Vagina (tissue), 2 donors: Measurements from ENCODE around the gene DCDC2C. TPM values are rescaled to one million over a fixed set of nuclear protein-coding genes. Genes with fewer than 3 reads are reported as not detected.
A peak's percentile ranks its signal among the peaks of the same experiment; 100 is the strongest.

ENCODE experiments used
- DNase-seq, 2 donors: peaks; one replicate each; pipeline ENCODE4 v3.0.0-alpha.2; 2017; ENCODE audit errors: extremely low spot score in 2 of 2
- H3K27ac ChIP-seq: fragments of 200-600 bp; sonication (generic); one replicate; pipeline ENCODE4 v1.5.1; 2019
- H3K27me3 ChIP-seq: fragments of 200-600 bp; sonication (generic); one replicate; pipeline ENCODE4 v1.5.1; 2019
- H3K36me3 ChIP-seq, 2 donors: fragments of 200-600 bp; sonication (generic); one replicate each; pipeline ENCODE4 v1.5.1; 2017 to 2019
- H3K4me1 ChIP-seq: fragments of 200-600 bp; sonication (generic); one replicate; pipeline ENCODE4 v1.5.1; 2019
- H3K4me3 ChIP-seq, 2 donors: fragments of 200-600 bp; sonication (generic); 1 replicate in 1 of 2; 2 replicates in 1 of 2; pipeline ENCODE4 v1.5.1; 2016 to 2019
- H3K9me3 ChIP-seq: fragments of 200-600 bp; sonication (generic); one replicate; pipeline ENCODE4 v1.5.1; 2019
- POLR2A ChIP-seq, 2 donors: fragments of 450-650 bp; IDR thresholded peaks; one replicate each; pipeline ENCODE4 v1.6.1; 2017; ENCODE audit warnings: antibody characterized with exemption in 2 of 2, mild to moderate bottlenecking in 2 of 2, moderate library complexity in 2 of 2
- POLR2AphosphoS5 ChIP-seq, 2 donors: sonication (generic); formaldehyde crosslinking; IDR thresholded peaks; one replicate each; pipeline ENCODE4 v1.9.0; 2017; ENCODE audit warnings: antibody characterized with exemption in 2 of 2, mild to moderate bottlenecking in 2 of 2, low read depth in 1 of 2; ENCODE audit not compliant: insufficient read depth in 1 of 2
- intact Hi-C: fragments of 100-400 bp; cut with DNase I; formaldehyde crosslinking; loops from one replicate; pipeline ENCODE4 v1.15.1; 2023
- total RNA-seq: library from RNA; depleted of rRNA; stranded (reverse); fragments of >200 nt; gene quantifications from one replicate; pipeline ENCODE4 v1.2.3, GENCODE V29; 2016
- TF ChIP-seq, protein P1 (sequence below), 3 experiments: fragments of 450-650 bp in 2 of 3; fragments of 200-600 bp in 1 of 3; sonication (generic) in 1 of 3; IDR thresholded peaks; one replicate each; pipeline ENCODE4 v1.5.1; 2017 to 2019; ENCODE audit warnings: antibody characterized with exemption in 3 of 3, mild to moderate bottlenecking in 2 of 3, moderate library complexity in 2 of 3

Gene DCDC2C
- total RNA-seq, 1 donor from 2014 or later: not detected

DNA sequence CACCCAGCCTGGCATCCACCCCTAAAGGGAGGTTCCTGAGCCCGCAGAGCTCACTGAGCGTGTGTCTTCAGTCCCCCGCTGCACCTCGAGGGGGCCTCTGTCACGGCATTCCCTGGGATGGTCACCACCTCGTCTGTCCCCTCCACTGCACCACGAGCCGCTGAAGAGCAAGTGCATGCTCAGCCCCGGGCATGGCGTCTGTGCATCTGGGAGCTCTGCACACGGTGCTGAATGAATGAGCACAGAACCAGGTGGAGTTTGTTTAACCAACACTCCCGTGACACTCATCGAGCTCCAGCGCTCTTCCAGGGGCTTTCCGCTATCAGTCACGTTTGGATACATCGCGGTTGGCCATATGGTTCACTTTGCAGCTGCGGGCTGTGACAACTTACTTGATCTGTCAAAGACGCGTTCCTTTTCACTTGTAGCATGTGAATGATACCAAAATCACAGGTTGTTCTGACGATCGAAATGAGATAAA lies 36.2 kb upstream of the DCDC2C start:
- DNase-seq: peak; percentile 62 to 85
- TF ChIP-seq POLR2AphosphoS5 (IDR thresholded peaks at IDR 0.05; ENCODE audit: insufficient read depth in 1 of 2, low read depth in 1 of 2) (no peak), POLR2A (IDR thresholded peaks at IDR 0.05) (no peak)
- TF ChIP-seq, protein P1, sequence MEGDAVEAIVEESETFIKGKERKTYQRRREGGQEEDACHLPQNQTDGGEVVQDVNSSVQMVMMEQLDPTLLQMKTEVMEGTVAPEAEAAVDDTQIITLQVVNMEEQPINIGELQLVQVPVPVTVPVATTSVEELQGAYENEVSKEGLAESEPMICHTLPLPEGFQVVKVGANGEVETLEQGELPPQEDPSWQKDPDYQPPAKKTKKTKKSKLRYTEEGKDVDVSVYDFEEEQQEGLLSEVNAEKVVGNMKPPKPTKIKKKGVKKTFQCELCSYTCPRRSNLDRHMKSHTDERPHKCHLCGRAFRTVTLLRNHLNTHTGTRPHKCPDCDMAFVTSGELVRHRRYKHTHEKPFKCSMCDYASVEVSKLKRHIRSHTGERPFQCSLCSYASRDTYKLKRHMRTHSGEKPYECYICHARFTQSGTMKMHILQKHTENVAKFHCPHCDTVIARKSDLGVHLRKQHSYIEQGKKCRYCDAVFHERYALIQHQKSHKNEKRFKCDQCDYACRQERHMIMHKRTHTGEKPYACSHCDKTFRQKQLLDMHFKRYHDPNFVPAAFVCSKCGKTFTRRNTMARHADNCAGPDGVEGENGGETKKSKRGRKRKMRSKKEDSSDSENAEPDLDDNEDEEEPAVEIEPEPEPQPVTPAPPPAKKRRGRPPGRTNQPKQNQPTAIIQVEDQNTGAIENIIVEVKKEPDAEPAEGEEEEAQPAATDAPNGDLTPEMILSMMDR (IDR thresholded peaks at IDR 0.05): no peak
- H3K27me3 ChIP-seq: no peaks in the 10 kb centered on the region
- H3K4me3 ChIP-seq: no peak overlapping the region
- no peaks in the 10 kb centered on the region for H3K36me3 ChIP-seq
- intact Hi-C loops: no loop called here
- no peaks in the 10 kb centered on the region for H3K4me1 ChIP-seq
- H3K9me3 ChIP-seq: no peaks in the 10 kb centered on the region
- H3K27ac ChIP-seq: no peak overlapping the region

DNA sequence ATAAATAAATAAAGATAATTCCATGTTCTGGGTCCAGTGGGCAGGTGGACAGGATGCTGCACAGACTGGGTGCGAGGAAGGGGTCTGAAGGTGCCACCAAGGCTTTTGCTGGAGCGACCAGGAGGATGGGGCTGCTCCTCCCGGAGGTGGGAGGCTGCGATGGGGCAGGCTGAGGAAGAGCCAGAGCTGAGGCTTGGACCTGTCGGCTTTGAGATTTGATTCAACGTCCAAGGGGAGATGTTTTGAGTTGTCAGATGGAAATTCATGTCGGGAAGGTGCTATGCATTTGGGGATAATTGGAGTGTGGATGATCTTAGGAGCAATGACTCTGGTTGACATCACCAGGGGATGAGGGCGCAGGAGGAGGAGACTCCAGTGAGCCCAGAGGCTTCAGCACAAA lies 33.7 kb upstream of the DCDC2C start:
- Histone ChIP-seq H3K27ac (no peak overlapping the region), H3K4me3 (no peak overlapping the region), H3K4me1 (no peaks in the 10 kb centered on the region), H3K9me3 (no peaks in the 10 kb centered on the region), H3K27me3 (no peaks in the 10 kb centered on the region), H3K36me3 (no peaks in the 10 kb centered on the region)
- intact Hi-C loops: no loop called here
- TF ChIP-seq POLR2A (IDR thresholded peaks at IDR 0.05): no peak
- no peak for TF ChIP-seq POLR2AphosphoS5 (IDR thresholded peaks at IDR 0.05; ENCODE audit: insufficient read depth in 1 of 2, low read depth in 1 of 2)
- TF ChIP-seq, protein P1 (IDR thresholded peaks at IDR 0.05): no peak
- DNase-seq: peak; percentile 29 to 93

- no peaks in the 10 kb centered on the region for H3K9me3 ChIP-seq
- no peaks in the 10 kb centered on the region for H3K36me3 ChIP-seq
- peak; percentile 22 to 64 for DNase-seq
Observed at GRCh38 chr2:3670376-3670775, 33.0 kb upstream of the DCDC2C start.

DNA sequence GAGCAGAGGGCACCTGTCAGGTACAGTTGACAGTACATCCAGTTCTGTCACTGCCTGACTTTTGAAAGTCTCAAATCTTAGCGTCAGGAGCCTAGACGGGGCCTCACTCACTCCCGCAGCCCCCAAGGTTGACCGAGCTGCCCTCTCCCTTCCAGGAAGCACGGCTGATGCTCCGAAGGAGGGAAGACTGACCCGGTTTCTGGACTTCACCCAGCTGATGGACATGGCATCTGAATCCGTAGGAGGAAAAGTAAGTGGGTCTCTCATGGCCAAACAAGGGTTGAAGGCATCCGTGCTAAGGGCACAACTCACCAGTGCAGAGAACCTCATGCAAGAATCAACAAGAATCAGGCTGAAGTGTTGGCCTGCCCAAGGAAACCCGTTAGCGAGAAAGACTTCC lies 32.4 kb upstream of the DCDC2C start:
- peak; percentile 40 to 75 for DNase-seq
- intact Hi-C loops: no loop called here

More at GRCh38 chr2:3670376-3670775, 33.0 kb upstream of the DCDC2C start:
- intact Hi-C loops: no loop called here
- Histone ChIP-seq H3K27me3 (no peaks in the 10 kb centered on the region), H3K27ac (no peak overlapping the region), H3K4me1 (no peaks in the 10 kb centered on the region), H3K4me3 (no peak overlapping the region)
- TF ChIP-seq POLR2A (IDR thresholded peaks at IDR 0.05): no peak
- TF ChIP-seq, protein P1 (IDR thresholded peaks at IDR 0.05): no peak
- TF ChIP-seq POLR2AphosphoS5 (IDR thresholded peaks at IDR 0.05; ENCODE audit: insufficient read depth in 1 of 2, low read depth in 1 of 2): no peak

More for the DNA sequence above, 32.4 kb upstream of the DCDC2C start:
- no peak overlapping the region for H3K27ac ChIP-seq
- H3K4me3 ChIP-seq: no peak overlapping the region
- no peaks in the 10 kb centered on the region for H3K27me3 ChIP-seq
- no peaks in the 10 kb centered on the region for H3K4me1 ChIP-seq
- no peaks in the 10 kb centered on the region for H3K9me3 ChIP-seq
- TF ChIP-seq, protein P1 (IDR thresholded peaks at IDR 0.05): no peak
- TF ChIP-seq POLR2AphosphoS5 (IDR thresholded peaks at IDR 0.05; ENCODE audit: insufficient read depth in 1 of 2, low read depth in 1 of 2): no peak
- no peak for TF ChIP-seq POLR2A (IDR thresholded peaks at IDR 0.05)
- H3K36me3 ChIP-seq: no peaks in the 10 kb centered on the region
